Measurements from ENCODE around the gene SPG21.

DNA sequence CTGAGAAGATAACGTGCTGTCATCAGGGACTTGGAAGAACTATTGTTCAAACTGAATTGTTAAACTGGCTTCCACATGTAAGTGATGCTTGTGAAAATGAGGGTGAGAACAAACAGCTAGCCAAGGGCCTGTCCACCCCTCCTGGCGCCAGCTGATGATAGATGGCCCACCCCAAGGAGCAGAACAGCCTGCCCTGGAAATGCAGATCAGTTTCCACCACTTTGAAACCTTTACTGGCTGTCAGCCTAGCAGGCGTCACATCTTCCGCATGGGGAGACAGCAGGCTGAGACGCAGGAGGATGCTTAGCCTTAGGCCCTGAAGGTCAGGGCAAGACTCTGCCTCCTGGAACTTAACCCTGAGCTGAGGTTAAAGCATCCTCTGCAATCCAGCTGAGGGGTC lies 49.1 kb upstream of the SPG21 start:
- no peak for TF ChIP-seq POLR2A (IDR thresholded peaks at IDR 0.05; ENCODE audit: low read depth, low read length)
- no peak for TF ChIP-seq BHLHE40 (IDR thresholded peaks at IDR 0.05; ENCODE audit: low read depth, low read length)
- no peak for TF ChIP-seq RCOR1 (IDR thresholded peaks at IDR 0.05; ENCODE audit: insufficient replicate concordance, low read length)
- TF ChIP-seq, protein P1, sequence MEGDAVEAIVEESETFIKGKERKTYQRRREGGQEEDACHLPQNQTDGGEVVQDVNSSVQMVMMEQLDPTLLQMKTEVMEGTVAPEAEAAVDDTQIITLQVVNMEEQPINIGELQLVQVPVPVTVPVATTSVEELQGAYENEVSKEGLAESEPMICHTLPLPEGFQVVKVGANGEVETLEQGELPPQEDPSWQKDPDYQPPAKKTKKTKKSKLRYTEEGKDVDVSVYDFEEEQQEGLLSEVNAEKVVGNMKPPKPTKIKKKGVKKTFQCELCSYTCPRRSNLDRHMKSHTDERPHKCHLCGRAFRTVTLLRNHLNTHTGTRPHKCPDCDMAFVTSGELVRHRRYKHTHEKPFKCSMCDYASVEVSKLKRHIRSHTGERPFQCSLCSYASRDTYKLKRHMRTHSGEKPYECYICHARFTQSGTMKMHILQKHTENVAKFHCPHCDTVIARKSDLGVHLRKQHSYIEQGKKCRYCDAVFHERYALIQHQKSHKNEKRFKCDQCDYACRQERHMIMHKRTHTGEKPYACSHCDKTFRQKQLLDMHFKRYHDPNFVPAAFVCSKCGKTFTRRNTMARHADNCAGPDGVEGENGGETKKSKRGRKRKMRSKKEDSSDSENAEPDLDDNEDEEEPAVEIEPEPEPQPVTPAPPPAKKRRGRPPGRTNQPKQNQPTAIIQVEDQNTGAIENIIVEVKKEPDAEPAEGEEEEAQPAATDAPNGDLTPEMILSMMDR (conservative IDR thresholded peaks at IDR 0.05; ENCODE audit: low read depth, low read length), result no peak
- TF ChIP-seq CEBPB (IDR thresholded peaks at IDR 0.05; ENCODE audit: low read depth, low read length), result no peak
- TF ChIP-seq, protein P2, sequence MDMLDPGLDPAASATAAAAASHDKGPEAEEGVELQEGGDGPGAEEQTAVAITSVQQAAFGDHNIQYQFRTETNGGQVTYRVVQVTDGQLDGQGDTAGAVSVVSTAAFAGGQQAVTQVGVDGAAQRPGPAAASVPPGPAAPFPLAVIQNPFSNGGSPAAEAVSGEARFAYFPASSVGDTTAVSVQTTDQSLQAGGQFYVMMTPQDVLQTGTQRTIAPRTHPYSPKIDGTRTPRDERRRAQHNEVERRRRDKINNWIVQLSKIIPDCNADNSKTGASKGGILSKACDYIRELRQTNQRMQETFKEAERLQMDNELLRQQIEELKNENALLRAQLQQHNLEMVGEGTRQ (IDR thresholded peaks at IDR 0.05; ENCODE audit: low read depth, low read length), result no peak
- no peak for TF ChIP-seq MAZ (IDR thresholded peaks at IDR 0.05; ENCODE audit: borderline replicate concordance, low read depth, low read length)
- TF ChIP-seq RAD21 (IDR thresholded peaks at IDR 0.05; ENCODE audit: low read length), result no peak
- TF ChIP-seq RFX5 (IDR thresholded peaks at IDR 0.05; ENCODE audit: low read depth, low read length), result no peak
